ENCODE results near the gene CORO2A. TPM values are rescaled to one million over a fixed set of nuclear protein-coding genes. Genes with fewer than 3 reads are reported as not detected.

The CORO2A gene
- polyA plus RNA-seq, 1 of the 3 experiments (the other 2 are of a cell fraction): 2.3 TPM

DNA sequence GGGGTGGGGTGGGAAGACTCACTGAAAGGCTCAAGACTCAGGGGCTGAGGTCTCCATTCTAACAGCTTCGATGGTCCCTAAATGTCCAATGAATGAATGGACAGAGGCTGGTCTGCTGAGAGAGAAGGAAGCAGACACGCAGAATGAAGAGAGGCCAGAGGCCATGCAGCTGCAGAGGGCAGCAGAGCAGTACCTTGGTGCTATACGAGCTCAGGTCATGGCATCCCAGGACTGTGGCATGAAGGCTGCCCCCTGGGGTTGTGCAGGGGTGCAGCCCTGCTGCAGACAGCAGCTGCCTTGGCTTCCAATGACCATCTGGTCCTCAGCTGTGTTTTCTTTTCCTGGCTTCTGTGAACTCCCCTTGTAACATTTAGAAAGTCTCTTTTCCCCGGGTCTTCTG is 15.2 kb upstream of the CORO2A start (continued):
- TF ChIP-seq, protein P1, sequence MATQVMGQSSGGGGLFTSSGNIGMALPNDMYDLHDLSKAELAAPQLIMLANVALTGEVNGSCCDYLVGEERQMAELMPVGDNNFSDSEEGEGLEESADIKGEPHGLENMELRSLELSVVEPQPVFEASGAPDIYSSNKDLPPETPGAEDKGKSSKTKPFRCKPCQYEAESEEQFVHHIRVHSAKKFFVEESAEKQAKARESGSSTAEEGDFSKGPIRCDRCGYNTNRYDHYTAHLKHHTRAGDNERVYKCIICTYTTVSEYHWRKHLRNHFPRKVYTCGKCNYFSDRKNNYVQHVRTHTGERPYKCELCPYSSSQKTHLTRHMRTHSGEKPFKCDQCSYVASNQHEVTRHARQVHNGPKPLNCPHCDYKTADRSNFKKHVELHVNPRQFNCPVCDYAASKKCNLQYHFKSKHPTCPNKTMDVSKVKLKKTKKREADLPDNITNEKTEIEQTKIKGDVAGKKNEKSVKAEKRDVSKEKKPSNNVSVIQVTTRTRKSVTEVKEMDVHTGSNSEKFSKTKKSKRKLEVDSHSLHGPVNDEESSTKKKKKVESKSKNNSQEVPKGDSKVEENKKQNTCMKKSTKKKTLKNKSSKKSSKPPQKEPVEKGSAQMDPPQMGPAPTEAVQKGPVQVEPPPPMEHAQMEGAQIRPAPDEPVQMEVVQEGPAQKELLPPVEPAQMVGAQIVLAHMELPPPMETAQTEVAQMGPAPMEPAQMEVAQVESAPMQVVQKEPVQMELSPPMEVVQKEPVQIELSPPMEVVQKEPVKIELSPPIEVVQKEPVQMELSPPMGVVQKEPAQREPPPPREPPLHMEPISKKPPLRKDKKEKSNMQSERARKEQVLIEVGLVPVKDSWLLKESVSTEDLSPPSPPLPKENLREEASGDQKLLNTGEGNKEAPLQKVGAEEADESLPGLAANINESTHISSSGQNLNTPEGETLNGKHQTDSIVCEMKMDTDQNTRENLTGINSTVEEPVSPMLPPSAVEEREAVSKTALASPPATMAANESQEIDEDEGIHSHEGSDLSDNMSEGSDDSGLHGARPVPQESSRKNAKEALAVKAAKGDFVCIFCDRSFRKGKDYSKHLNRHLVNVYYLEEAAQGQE (IDR thresholded peaks at IDR 0.05; ENCODE audit: low read depth, low read length): no peak
- TF ChIP-seq GABPA (IDR thresholded peaks at IDR 0.05; ENCODE audit: low read depth) (no peak), MAX (IDR thresholded peaks at IDR 0.05; ENCODE audit: low read depth) (no peak), TEAD4 (IDR thresholded peaks at IDR 0.05; ENCODE audit: borderline replicate concordance, insufficient read depth) (no peak)

GRCh38 chr9:98206754-98207153 is 14.3 kb upstream of the CORO2A start:
- ChIA-PET POLR2A (no interaction called here), CTCF (interaction anchor here (0.6 to 5.8 kb wide), 13 partner anchors 10 to 568 kb away, joined by 3 to 49 read pairs (median 10); partner anchors contain the start of genes CORO2A, TBC1D2 and TRIM14)
- TF ChIP-seq USF1 (IDR thresholded peaks at IDR 0.05; ENCODE audit: borderline replicate concordance, low read depth): no peak
- no peak for TF ChIP-seq GATA2 (CRISPR knock-in tag; IDR thresholded peaks at IDR 0.05)
- Histone ChIP-seq H3K4me3 (ENCODE audit: low read depth in 2 of 2, low read length in 1 of 2) (no peak overlapping the region), H4K20me1 (ENCODE audit: insufficient read depth) (no peaks in the 10 kb centered on the region), H3K79me2 (ENCODE audit: insufficient read depth) (no peaks in the 10 kb centered on the region), H3F3A (replicated peaks; ENCODE audit: insufficient read depth) (no peaks in the 10 kb centered on the region), H3K27ac (ENCODE audit: low read depth in 2 of 2, low read length in 1 of 2) (no peak overlapping the region), H3K9ac (no peak overlapping the region), H3K9me3 (no peaks in the 10 kb centered on the region), H3K36me3 (replicated peaks in 1 of 2; ENCODE audit: control insufficient read depth in 1 of 2, insufficient read depth in 2 of 2, low read length in 1 of 2) (no peaks in the 10 kb centered on the region), H3K27me3 (ENCODE audit: insufficient read depth) (no peaks in the 10 kb centered on the region), H3K4me1 (ENCODE audit: control insufficient read depth in 1 of 2, insufficient read depth in 2 of 2, low read depth in 1 of 2, low read length in 1 of 2) (no peaks in the 10 kb centered on the region), H2AFZ (ENCODE audit: low read depth) (no peak overlapping the region), H3K4me2 (no peak overlapping the region), H3K9me2 (no peaks in the 10 kb centered on the region)
- DNase-seq: no peak
- 66% methylated on average over 2 of the region's 2 CpGs for WGBS (ENCODE audit: low lambda C conversion rate)

GRCh38 chr9:98204692-98205091 is 12.3 kb upstream of the CORO2A start:
- no peak for DNase-seq
- WGBS (ENCODE audit: low lambda C conversion rate): 67% methylated on average over 4 of the region's 4 CpGs
- Histone ChIP-seq H3K9me3 (no peaks in the 10 kb centered on the region), H3K9me2 (no peaks in the 10 kb centered on the region), H3K36me3 (replicated peaks in 1 of 2; ENCODE audit: control insufficient read depth in 1 of 2, insufficient read depth in 2 of 2, low read length in 1 of 2) (no peaks in the 10 kb centered on the region), H3K4me1 (ENCODE audit: control insufficient read depth in 1 of 2, insufficient read depth in 2 of 2, low read depth in 1 of 2, low read length in 1 of 2) (no peaks in the 10 kb centered on the region), H3K9ac (no peak overlapping the region), H3K4me3 (ENCODE audit: low read depth in 2 of 2, low read length in 1 of 2) (no peak overlapping the region), H3K4me2 (no peak overlapping the region), H3K27me3 (ENCODE audit: insufficient read depth) (no peaks in the 10 kb centered on the region), H4K20me1 (ENCODE audit: insufficient read depth) (no peaks in the 10 kb centered on the region), H3K27ac (ENCODE audit: low read depth in 2 of 2, low read length in 1 of 2) (no peak overlapping the region), H2AFZ (ENCODE audit: low read depth) (no peak overlapping the region), H3F3A (replicated peaks; ENCODE audit: insufficient read depth) (no peaks in the 10 kb centered on the region), H3K79me2 (ENCODE audit: insufficient read depth) (no peaks in the 10 kb centered on the region)
- ChIA-PET POLR2A (interaction anchor here (0.6 kb wide), 1 partner anchor 393 kb away, joined by 3 read pairs; no protein-coding TSS in a partner anchor), CTCF (interaction anchor here (0.8 to 5.8 kb wide), 24 partner anchors 8 to 1016 kb away, joined by 3 to 49 read pairs (median 6); partner anchors contain the start of genes TBC1D2 and TRIM14)
- TF ChIP-seq TEAD4 (IDR thresholded peaks at IDR 0.05; ENCODE audit: borderline replicate concordance, insufficient read depth): no peak
